GM18502 (cell line): ENCODE data around the gene SLC49A3.
"Not testable (repeated sequence)": the region's sequence is repeated elsewhere in the genome, so short reads cannot be mapped to it uniquely, and the experiment has no call there.

Source experiments
- ATAC-seq: cut with Tn5 transposase; IDR thresholded peaks from one replicate; pipeline ENCODE4 v1.9.1; 2021; ENCODE audit warnings: mild to moderate bottlenecking; ENCODE audit not compliant: unreplicated experiment, poor library complexity

Gene SLC49A3

DNA sequence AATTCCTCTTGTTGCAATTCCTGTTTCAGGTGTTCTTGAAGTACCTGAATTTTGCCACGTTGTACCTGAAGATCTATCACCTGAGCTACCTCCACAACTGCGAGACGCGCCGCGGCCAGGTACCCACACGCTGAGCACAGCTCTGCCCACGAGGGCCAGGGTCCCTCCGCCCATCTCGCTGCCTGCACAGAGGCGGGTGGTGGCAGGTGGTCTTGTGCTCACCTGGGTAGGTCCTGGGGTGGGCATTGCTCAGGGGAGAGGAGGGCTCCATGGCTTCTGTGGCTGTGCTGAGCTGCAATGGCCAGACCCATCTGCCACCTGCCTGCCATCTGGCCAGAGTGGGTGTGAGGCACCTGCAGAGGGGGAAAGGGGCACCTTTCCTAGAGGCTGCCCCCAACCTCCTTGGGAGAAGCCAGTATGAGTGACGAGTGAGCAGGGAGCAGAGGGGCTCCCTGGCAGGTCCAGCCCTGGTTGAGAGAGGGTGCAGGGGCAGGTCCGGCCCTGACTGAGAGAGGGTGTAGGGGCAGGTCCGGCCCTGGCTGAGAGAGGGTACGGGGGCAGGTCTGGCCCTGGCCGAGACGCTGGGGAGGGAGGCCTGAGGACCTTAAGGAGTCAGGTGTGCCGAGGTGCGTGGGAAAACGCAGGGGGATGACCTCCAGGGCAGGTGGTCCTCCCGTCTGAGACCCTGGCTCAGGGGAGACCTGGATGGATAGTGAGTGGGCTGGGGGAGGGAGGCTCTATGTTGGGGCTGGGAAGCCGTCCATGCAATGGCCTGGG lies 52.9 kb downstream of the SLC49A3 start:
- no peak for ATAC-seq

DNA sequence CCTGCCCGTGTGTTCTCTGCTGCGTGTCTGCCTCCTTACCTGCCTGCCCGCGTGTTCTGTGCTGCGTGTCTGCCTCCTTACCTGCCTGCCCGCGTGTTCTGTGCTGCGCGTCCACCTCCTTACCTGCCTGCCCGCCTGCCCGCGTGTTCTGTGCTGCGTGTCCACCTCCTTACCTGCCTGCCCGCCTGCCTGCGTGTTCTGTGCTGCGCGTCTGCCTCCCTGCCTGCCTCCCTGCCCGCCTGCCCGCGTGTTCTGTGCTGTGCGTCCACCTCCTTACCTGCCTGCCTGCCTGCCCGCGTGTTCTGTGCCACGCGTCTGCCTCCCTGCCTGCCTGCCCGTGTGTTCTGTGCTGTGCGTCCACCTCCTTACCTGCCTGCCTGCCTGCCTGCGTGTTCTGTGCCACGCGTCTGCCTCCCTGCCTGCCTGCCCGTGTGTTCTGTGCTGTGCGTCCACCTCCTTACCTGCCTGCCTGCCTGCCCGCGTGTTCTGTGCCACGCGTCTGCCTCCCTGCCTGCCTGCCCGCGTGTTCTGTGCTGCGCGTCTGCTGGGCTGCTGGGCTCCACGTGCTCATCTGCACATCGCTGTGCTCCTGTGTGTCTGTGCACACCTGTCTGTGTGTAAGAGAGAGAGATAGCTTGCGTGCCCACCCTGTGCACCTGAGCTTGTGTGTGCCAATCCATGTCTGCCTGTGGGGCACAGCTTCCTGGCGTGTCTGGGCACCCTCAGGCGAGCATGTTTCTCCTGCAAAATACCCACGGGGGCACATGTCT lies 53.7 kb downstream of the SLC49A3 start:
- ATAC-seq = not testable (repeated sequence)

- ATAC-seq = no peak
Measured at GRCh38 chr4:634599-634985, 54.4 kb downstream of the SLC49A3 start.

- ATAC-seq = no peak
Measured at GRCh38 chr4:633976-634598, 54.9 kb downstream of the SLC49A3 start.

DNA sequence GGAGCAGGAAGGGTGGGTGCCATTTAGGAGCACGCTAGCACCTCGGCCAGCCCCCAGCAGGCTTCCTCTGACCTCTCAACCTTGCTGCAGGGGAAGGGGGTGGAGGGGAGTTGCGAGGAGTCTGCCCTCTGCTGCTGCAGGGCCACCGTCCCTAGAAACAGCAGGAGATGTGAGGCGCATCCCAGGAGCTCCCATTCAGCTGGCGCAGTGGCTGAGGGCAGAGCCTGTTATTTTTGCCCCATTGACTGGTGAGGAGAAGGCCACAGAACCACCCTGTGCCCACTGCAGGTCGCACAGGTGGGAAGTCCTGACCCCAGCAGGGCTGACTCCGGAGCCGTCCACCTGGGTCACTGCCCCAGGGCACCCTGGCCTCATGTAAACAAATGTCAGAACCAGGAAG lies 55.5 kb downstream of the SLC49A3 start:
- ATAC-seq = no peak

- ATAC-seq = no peak
Measured at GRCh38 chr4:632926-633325, 56.0 kb downstream of the SLC49A3 start.

- ATAC-seq = no peak
Measured at GRCh38 chr4:632196-632790, 56.7 kb downstream of the SLC49A3 start.
